ENCODE measurements around the gene FAM131A. TPM values are rescaled to one million over a fixed set of nuclear protein-coding genes. Genes with fewer than 3 reads are reported as not detected.

Gene FAM131A
- total and polyA plus RNA-seq, 10 of the 15 experiments (the other 5 are each of a cell fraction or from before 2014, with no cell fraction given) = 0.31 to 4.5 (median 1.5) TPM

GRCh38 chr3:184335661-184336546 is 1.5 kb upstream of the FAM131A start:
- ChIA-PET POLR2A (no interaction called here), RAD21 (ENCODE audit: unreplicated experiment) (no interaction called here), CTCF (no interaction called here), SMC1A (ENCODE audit: uncharacterized antibody, unreplicated experiment) (no interaction called here)
- no peak for DNase-seq (ENCODE audit: low read depth, low spot score)
- Histone ChIP-seq H2AFZ (ENCODE audit: control insufficient read depth, low read depth, low read length) (peak overlapping the region; percentile 74), H3K4me2 (ENCODE audit: control insufficient read depth, insufficient read depth) (peak overlapping the region; percentile 94), H3K9ac (ENCODE audit: control insufficient read depth, insufficient read depth, low read length) (peak overlapping the region; percentile 45; the same call in 1 of the 2 replicates), H3K36me3 (ENCODE audit: control insufficient read depth in 2 of 2, insufficient read depth in 2 of 2, low read length in 1 of 2) (peaks cover 23 to 26% of the 10 kb centered on the region in 2 experiments), H3K79me2 (ENCODE audit: control insufficient read depth, insufficient read depth, low read length) (no peaks in the 10 kb centered on the region), H3K9me3 (replicated peaks; ENCODE audit: control insufficient read depth, insufficient read depth, low read length) (no peaks in the 10 kb centered on the region), H3K27ac (ENCODE audit: control insufficient read depth, insufficient read depth) (no peak overlapping the region; the same call in 1 of the 2 replicates), H3K27me3 (replicated peaks in 1 of 2; ENCODE audit: control insufficient read depth in 2 of 2, insufficient read depth in 2 of 2, low read length in 1 of 2) (no peaks in the 10 kb centered on the region), H4K20me1 (ENCODE audit: control insufficient read depth, insufficient read depth) (peaks cover 2% of the 10 kb centered on the region), H3K4me3 (peak overlapping the region; percentile 80), H3K4me1 (ENCODE audit: control insufficient read depth, insufficient read depth, low read length) (peaks cover 11% of the 10 kb centered on the region)
- WGBS (ENCODE audit: insufficient coverage, insufficient replicate concordance, low lambda C conversion rate, missing lambda C conversion rate) = 4% methylated on average over 32 of the region's 77 CpGs
- peak; percentile 80 for ATAC-seq
- FAIRE-seq = peak; percentile 54
- intact Hi-C loops (cut with micrococcal nuclease; ENCODE audit: unreplicated experiment) (no loop called here), in situ Hi-C loops (cut with MboI) (no loop called here)
- BruUV-seq (replicated peaks) = no TSS peak
- peak in 1 of 2 experiments; percentile 47; a peak in 2 of 4 replicates for TF ChIP-seq BHLHE40 (IDR thresholded peaks at IDR 0.05; ENCODE audit: borderline replicate concordance in 1 of 2, low read depth in 2 of 2, low read length in 1 of 2)
- no peak for TF ChIP-seq ZNF622 (IDR thresholded peaks at IDR 0.05)
- TF ChIP-seq CHD2 (IDR thresholded peaks at IDR 0.05; ENCODE audit: borderline replicate concordance, low read depth, low read length) = 0 out of 2 replicates have a peak, but pooled peaks have one; percentile 35
- no peak for TF ChIP-seq PRDM15 (CRISPR knock-in tag; IDR thresholded peaks at IDR 0.05)
- TF ChIP-seq RAD21 (IDR thresholded peaks at IDR 0.05; ENCODE audit: insufficient read depth, low read depth, low read length) = no peak
- no peak for TF ChIP-seq NFXL1 (IDR thresholded peaks at IDR 0.05; ENCODE audit: borderline replicate concordance)
- no peak for TF ChIP-seq IKZF2 (IDR thresholded peaks at IDR 0.05)
- TF ChIP-seq ETV6 (conservative IDR thresholded peaks at IDR 0.05 in 1 of 2, IDR thresholded peaks at IDR 0.05 in 1 of 2; ENCODE audit: borderline replicate concordance in 1 of 2, low read depth in 1 of 2) = no peak
- TF ChIP-seq SMC3 (IDR thresholded peaks at IDR 0.05; ENCODE audit: borderline replicate concordance, low read length) = no peak
- peak; percentile 6; the same call in 1 of the 2 replicates for TF ChIP-seq IKZF1 (conservative IDR thresholded peaks at IDR 0.05)
- no peak for TF ChIP-seq MEF2A (IDR thresholded peaks at IDR 0.05; ENCODE audit: insufficient read depth, low read depth, low read length)
- no peak; the same call in 1 of the 2 replicates for TF ChIP-seq EED (IDR thresholded peaks at IDR 0.05; ENCODE audit: low read depth)
- no peak for TF ChIP-seq RAD51 (IDR thresholded peaks at IDR 0.05)
- TF ChIP-seq ZNF274 (IDR thresholded peaks at IDR 0.05; ENCODE audit: insufficient read depth, insufficient read length) = no peak
- no peak for TF ChIP-seq MTA2 (IDR thresholded peaks at IDR 0.05; ENCODE audit: low read depth)
- TF ChIP-seq NKRF (conservative IDR thresholded peaks at IDR 0.05) = no peak
- TF ChIP-seq RCOR1 (conservative IDR thresholded peaks at IDR 0.05; ENCODE audit: low read depth, low read length) = no peak
- TF ChIP-seq HDGF (IDR thresholded peaks at IDR 0.05) = no peak
- TF ChIP-seq FOS (IDR thresholded peaks at IDR 0.05; ENCODE audit: borderline replicate concordance, extremely low read depth, insufficient read length) = no peak
